GM12891 (cell line): ENCODE results near the gene UPB1.

Source experiments
- DNase-seq: peaks from one replicate; pipeline ENCODE4 v3.0.0; 2011; ENCODE audit warnings: low spot score; ENCODE audit not compliant: insufficient read length
- FAIRE-seq: peaks from 2 replicates; lab custom pipeline; 2011; peaks lifted over from hg19 to GRCh38; lab: Jason Lieb, UNC
- PAX5 ChIP-seq: IDR thresholded peaks from 2 replicates; pipeline ENCODE4 v1.6.1; 2011; ENCODE audit warnings: low read length, moderate library complexity, mild to moderate bottlenecking; ENCODE audit not compliant: insufficient read depth, severe bottlenecking
- POLR2A ChIP-seq: IDR thresholded peaks from 2 replicates; pipeline ENCODE4 v1.6.1; 2011; ENCODE audit warnings: low read depth, low read length, control low read depth
- POLR2AphosphoS5 ChIP-seq: IDR thresholded peaks from 2 replicates; pipeline ENCODE4 v1.6.1; 2011; ENCODE audit warnings: low read depth, low read length, control low read depth
- POU2F2 ChIP-seq: IDR thresholded peaks from 2 replicates; pipeline ENCODE4 v1.6.1; 2011; ENCODE audit warnings: low read depth, mild to moderate bottlenecking, control low read depth, low read length, moderate library complexity
- SPI1 ChIP-seq: IDR thresholded peaks from 2 replicates; pipeline ENCODE4 v1.6.1; 2011; ENCODE audit warnings: low read depth, low read length, control low read depth
- TAF1 ChIP-seq: IDR thresholded peaks from 2 replicates; pipeline ENCODE4 v1.6.1; 2011; ENCODE audit warnings: low read depth, low read length, control low read depth

UPB1 gene

GRCh38 chr22:24492391-24492790, 2.7 kb upstream of the UPB1 start:
- TF ChIP-seq POLR2A = no peak
- TF ChIP-seq POLR2AphosphoS5 = no peak
- TF ChIP-seq PAX5 = no peak
- no peak for TF ChIP-seq POU2F2
- TF ChIP-seq SPI1 = no peak
- no peak for TF ChIP-seq TAF1
- no peak for DNase-seq
- no peak for FAIRE-seq

- DNase-seq = no peak
- TF ChIP-seq PAX5 (no peak), POLR2A (no peak), POLR2AphosphoS5 (no peak), POU2F2 (no peak), TAF1 (no peak), SPI1 (no peak)
- no peak for FAIRE-seq
Observed at GRCh38 chr22:24494167-24494527, 985 bp upstream of the UPB1 start.

DNA sequence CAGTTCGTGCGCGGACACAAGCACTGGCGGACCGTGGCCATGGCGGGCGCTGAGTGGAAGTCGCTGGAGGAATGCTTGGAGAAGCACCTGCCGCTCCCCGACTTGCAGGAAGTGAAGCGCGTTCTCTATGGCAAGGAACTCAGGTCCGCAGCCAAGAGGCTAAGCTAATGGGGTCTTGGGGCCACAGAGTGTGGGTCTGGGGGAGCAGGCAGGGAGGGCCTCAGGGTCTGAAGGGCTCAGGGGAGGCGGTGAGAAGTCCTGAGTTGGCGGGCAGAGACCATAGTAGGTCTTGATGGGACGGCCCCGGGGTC, 188 bp downstream of the UPB1 start:
- no peak for TF ChIP-seq TAF1
- TF ChIP-seq POLR2A = no peak
- no peak for TF ChIP-seq PAX5
- no peak for TF ChIP-seq POU2F2
- TF ChIP-seq POLR2AphosphoS5 = no peak
- TF ChIP-seq SPI1 = no peak
- FAIRE-seq = no peak

GRCh38 chr22:24496234-24496633, 1.1 kb downstream of the UPB1 start:
- no peak for FAIRE-seq
- TF ChIP-seq POLR2A = no peak
- TF ChIP-seq POU2F2 = no peak
- no peak for TF ChIP-seq TAF1
- no peak for TF ChIP-seq SPI1
- no peak for TF ChIP-seq PAX5
- TF ChIP-seq POLR2AphosphoS5 = no peak
- DNase-seq = no peak

More for the DNA sequence above, 188 bp downstream of the UPB1 start:
- no peak for DNase-seq

GRCh38 chr22:24496661-24497060, 1.5 kb downstream of the UPB1 start:
- DNase-seq = no peak
- FAIRE-seq = no peak
- TF ChIP-seq SPI1 (no peak), PAX5 (no peak), POLR2A (no peak), POU2F2 (no peak), POLR2AphosphoS5 (no peak), TAF1 (no peak)

GRCh38 chr22:24497841-24498258, 2.7 kb downstream of the UPB1 start:
- no peak for FAIRE-seq
- TF ChIP-seq POU2F2 = no peak
- no peak for TF ChIP-seq POLR2AphosphoS5
- no peak for TF ChIP-seq PAX5
- no peak for TF ChIP-seq POLR2A
- no peak for TF ChIP-seq SPI1
- no peak for TF ChIP-seq TAF1
- no peak for DNase-seq

DNA sequence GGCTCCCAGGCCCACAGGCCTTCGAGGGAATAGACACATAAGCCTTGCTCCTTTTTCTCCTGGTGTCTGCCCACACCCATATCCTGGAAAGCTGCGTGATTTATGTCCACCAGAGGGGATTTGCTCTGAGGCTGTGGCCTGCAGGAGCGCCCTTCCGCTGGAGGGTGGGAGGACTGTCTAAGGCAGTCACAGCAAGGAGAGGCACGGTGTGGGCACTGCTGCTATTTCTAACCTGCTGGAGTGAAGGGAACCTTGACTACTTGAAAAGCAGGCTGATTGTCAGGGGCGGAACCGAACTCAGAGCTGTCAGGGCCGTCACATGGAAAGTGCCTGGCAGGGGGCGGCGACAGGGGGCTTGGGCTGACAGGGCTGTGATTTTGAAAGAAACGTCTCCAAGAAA, 3.7 kb downstream of the UPB1 start:
- FAIRE-seq (no peak), DNase-seq (no peak)
- TF ChIP-seq POU2F2 (no peak), PAX5 (no peak), POLR2AphosphoS5 (no peak), POLR2A (no peak), SPI1 (no peak), TAF1 (no peak)

GRCh38 chr22:24499706-24500276, 4.7 kb downstream of the UPB1 start:
- FAIRE-seq = no peak
- TF ChIP-seq POLR2AphosphoS5 = no peak
- no peak for TF ChIP-seq POU2F2

DNA sequence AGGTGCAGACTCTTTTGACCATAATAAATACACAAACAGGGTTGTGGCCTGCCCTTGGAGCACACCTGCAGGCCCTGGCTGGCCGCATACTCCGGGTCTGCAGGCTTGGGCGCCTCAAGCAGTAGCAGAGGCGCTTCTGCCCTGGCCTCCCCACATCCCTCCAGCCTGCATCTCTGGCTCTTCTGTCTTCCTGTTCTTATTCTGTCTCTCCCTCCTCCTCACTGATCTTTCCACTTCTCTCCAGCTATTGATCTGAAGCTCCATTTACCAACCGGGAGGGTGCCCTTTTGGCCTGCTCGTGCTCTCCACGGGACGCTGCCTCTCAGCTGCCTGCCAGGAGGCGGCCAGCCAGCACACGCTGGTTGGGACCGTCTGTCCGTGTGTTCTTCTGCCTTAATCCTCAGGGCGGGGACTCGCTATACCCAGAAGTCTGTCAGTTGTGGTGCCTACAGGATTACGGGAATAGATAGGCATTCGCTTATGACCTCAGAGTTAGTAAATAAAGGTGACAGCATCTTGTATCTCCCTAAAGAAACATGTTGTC, 5.2 kb downstream of the UPB1 start:
- no peak for DNase-seq
- TF ChIP-seq POU2F2 = no peak
- no peak for TF ChIP-seq SPI1
- no peak for TF ChIP-seq POLR2AphosphoS5
- TF ChIP-seq PAX5 = no peak
- no peak for TF ChIP-seq TAF1
- FAIRE-seq = no peak

More at GRCh38 chr22:24499706-24500276, 4.7 kb downstream of the UPB1 start:
- no peak for DNase-seq

DNA sequence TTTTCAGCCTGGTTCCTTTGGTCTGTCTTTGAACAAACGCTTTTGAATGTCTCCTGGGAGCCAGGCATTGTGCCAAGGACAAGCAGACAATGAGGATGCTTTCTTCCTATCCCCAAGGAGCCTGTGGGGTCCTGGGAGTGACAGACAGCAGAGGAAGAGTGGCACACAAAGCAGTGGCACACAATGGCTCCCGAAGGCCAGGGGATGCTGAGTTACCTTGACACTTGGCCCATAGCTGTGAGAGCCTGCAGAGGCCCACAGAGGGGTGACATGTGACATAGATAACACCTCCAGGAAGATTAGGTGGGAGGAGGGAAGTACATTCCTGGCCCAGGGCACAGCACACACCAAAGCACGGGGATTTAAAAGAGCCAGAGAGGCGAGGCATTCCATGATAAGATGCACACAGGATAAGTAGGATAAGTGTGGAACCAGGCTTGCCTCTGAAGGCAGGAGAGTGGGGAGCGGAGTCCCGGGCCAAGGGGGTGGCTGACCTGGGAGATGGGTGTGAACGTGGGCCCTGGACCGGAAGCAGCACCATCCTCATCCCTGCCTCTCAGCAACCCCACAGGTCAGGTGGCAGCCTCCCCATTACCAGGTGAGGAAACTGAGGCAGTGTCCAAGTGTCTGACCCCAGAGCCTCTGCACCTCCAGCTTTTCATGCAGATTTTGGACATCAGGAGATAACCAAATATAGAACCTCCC, 6.3 kb downstream of the UPB1 start:
- TF ChIP-seq POU2F2 = no peak
- no peak for TF ChIP-seq TAF1
- no peak for TF ChIP-seq PAX5
- TF ChIP-seq SPI1 = no peak
- TF ChIP-seq POLR2A = no peak
- no peak for TF ChIP-seq POLR2AphosphoS5
- DNase-seq = no peak
- FAIRE-seq = no peak

- no peak for DNase-seq
- no peak for FAIRE-seq
- TF ChIP-seq POU2F2 = no peak
- no peak for TF ChIP-seq SPI1
Observed at GRCh38 chr22:24502034-24502433, 6.9 kb downstream of the UPB1 start.
